GM12878 (cell line): ENCODE measurements around the gene TPPP. TPM values are rescaled to one million over a fixed set of nuclear protein-coding genes. Genes with fewer than 3 reads are reported as not detected.
"Not testable (repeated sequence)": the region's sequence is repeated elsewhere in the genome, so short reads cannot be mapped to it uniquely, and the experiment has no call there.

Experiments
- ATAC-seq: fragments of 200-7000 bp; cut with Tn5 transposase; 3 replicates; pipeline ENCODE4 v1.9.1; 2020; ENCODE audit warnings: mild to moderate bottlenecking, moderate library complexity
- BruUV-seq: library from RNA; stranded (reverse); fragments of 400-500 nt; replicated peaks from 2 replicates; lab custom pipeline; 2021; lab: Mats Ljungman, UMichigan
- CTCF ChIA-PET: fragments of 300-600 bp; sonication (Branson Sonifier 250); formaldehyde crosslinking; extraction: SDS; loops from one replicate; lab custom pipeline; 2021; ENCODE audit warnings: inconsistent platforms; lab: Yijun Ruan, JAX
- POLR2A ChIA-PET: fragments of 350-600 bp; formaldehyde crosslinking; extraction: SDS; loops from one replicate; lab custom pipeline; 2021; ENCODE audit warnings: inconsistent platforms; lab: Charles Lee
- RAD21 ChIA-PET: fragments of 300-600 bp; sonication (Branson Sonifier 250); formaldehyde crosslinking; loops from one replicate; lab custom pipeline; 2023; ENCODE audit warnings: antibody characterized with exemption; ENCODE audit not compliant: unreplicated experiment; lab: Charles Lee
- SMC1A ChIA-PET: fragments of 300-600 bp; sonication (Branson Sonifier 250); formaldehyde crosslinking; loops from one replicate; lab custom pipeline; 2023; ENCODE audit not compliant: unreplicated experiment, uncharacterized antibody; lab: Charles Lee
- DNase-seq: peaks from one replicate; pipeline ENCODE4 v3.0.0-alpha.2; 2011; ENCODE audit warnings: low read depth, low spot score
- FAIRE-seq: peaks from 3 replicates; lab custom pipeline; 2011; peaks lifted over from hg19 to GRCh38; lab: Jason Lieb, UNC
- H2AFZ ChIP-seq: 2 replicates; pipeline ENCODE4 v1.6.0; 2011; ENCODE audit warnings: low read depth, low read length, control low read depth; ENCODE audit not compliant: control insufficient read depth
- H3K27ac ChIP-seq: 2 replicates; pipeline ENCODE4 v1.5.1; 2011; ENCODE audit warnings: control low read depth; ENCODE audit not compliant: control insufficient read depth, insufficient read depth
- H3K27me3 ChIP-seq, 2 experiments: replicated peaks in 1 of 2; 2 replicates each; pipeline versions ENCODE4 v1.6.0 to v1.6.1; 2011; ENCODE audit warnings: low read length in 1 of 2; ENCODE audit not compliant: control insufficient read depth in 2 of 2, insufficient read depth in 2 of 2
- H3K36me3 ChIP-seq, 2 experiments: 2 replicates each; pipeline ENCODE4 v1.5.1; 2011; ENCODE audit warnings: low read length in 1 of 2; ENCODE audit not compliant: control insufficient read depth in 2 of 2, insufficient read depth in 2 of 2
- H3K4me1 ChIP-seq: 2 replicates; pipeline ENCODE4 v1.6.1; 2011; ENCODE audit warnings: mild to moderate bottlenecking, low read length, moderate library complexity, mixed read lengths; ENCODE audit not compliant: control insufficient read depth, insufficient read depth
- H3K4me2 ChIP-seq: 2 replicates; pipeline ENCODE4 v1.6.0; 2011; ENCODE audit warnings: control low read depth; ENCODE audit not compliant: control insufficient read depth, insufficient read depth
- H3K4me3 ChIP-seq: fragments of 200-600 bp; sonication (generic); 2 replicates; pipeline ENCODE4 v1.5.1; 2016
- H3K79me2 ChIP-seq: 2 replicates; pipeline ENCODE4 v1.6.0; 2011; ENCODE audit warnings: low read length; ENCODE audit not compliant: control insufficient read depth, insufficient read depth
- H3K9ac ChIP-seq: 2 replicates; pipeline ENCODE4 v1.8.0; 2011; ENCODE audit warnings: low read length, control low read depth, mixed read lengths; ENCODE audit not compliant: control insufficient read depth, insufficient read depth
- H3K9me3 ChIP-seq: replicated peaks from 3 replicates; pipeline ENCODE4 v1.5.1; 2011; ENCODE audit warnings: mild to moderate bottlenecking, low read length; ENCODE audit not compliant: control insufficient read depth, insufficient read depth
- H4K20me1 ChIP-seq: 2 replicates; pipeline ENCODE4 v1.6.0; 2011; ENCODE audit not compliant: control insufficient read depth, insufficient read depth
- ASH2L ChIP-seq: fragments of 300-600, 200-600 bp; sonication (generic); IDR thresholded peaks from 2 replicates; pipeline ENCODE4 v1.6.1; 2017; ENCODE audit warnings: low read depth, mild to moderate bottlenecking, borderline replicate concordance
- BMI1 ChIP-seq: fragments of 450-650 bp; IDR thresholded peaks from 2 replicates; pipeline ENCODE4 v1.6.1; 2016; ENCODE audit warnings: mild to moderate bottlenecking, moderate library complexity, borderline replicate concordance
- HDAC6 ChIP-seq: fragments of 200-600 bp; sonication (generic); IDR thresholded peaks from one replicate; pipeline ENCODE4 v1.8.0; 2017; ENCODE audit warnings: antibody characterized with exemption; ENCODE audit not compliant: unreplicated experiment
- JUND ChIP-seq: IDR thresholded peaks from 2 replicates; pipeline ENCODE4 v1.6.1; 2012; ENCODE audit warnings: low read depth, mild to moderate bottlenecking, low read length, improper control_type of control experiment, moderate library complexity
- SMAD1 ChIP-seq: fragments of 450-650 bp; IDR thresholded peaks from 2 replicates; pipeline ENCODE4 v1.6.1; 2018; ENCODE audit warnings: mild to moderate bottlenecking, low read depth; ENCODE audit not compliant: partially characterized antibody
- SUPT20H ChIP-seq: IDR thresholded peaks from 2 replicates; pipeline ENCODE4 v1.6.1; 2011; ENCODE audit warnings: low read depth, mild to moderate bottlenecking, low read length, moderate library complexity, borderline replicate concordance; ENCODE audit not compliant: control insufficient read depth
- TCF3 ChIP-seq: IDR thresholded peaks from 2 replicates; pipeline ENCODE4 v1.6.1; 2012; ENCODE audit warnings: low read depth, mild to moderate bottlenecking, low read length, borderline replicate concordance; ENCODE audit not compliant: insufficient read depth
- ZNF384 ChIP-seq: IDR thresholded peaks from 2 replicates; pipeline ENCODE4 v1.6.1; 2012; ENCODE audit warnings: low read depth, mild to moderate bottlenecking, low read length, improper control_type of control experiment, borderline replicate concordance
- WGBS: methylation state at CpG from one replicate; pipeline ENCODE4 v1.1.6; 2016; ENCODE audit warnings: low lambda C conversion rate; ENCODE audit not compliant: insufficient replicate concordance, insufficient coverage; ENCODE audit errors: missing lambda C conversion rate; 5-methylcytosine and 5-hydroxymethylcytosine counted together
- in situ Hi-C: fragments of 300-500 bp; cut with MboI; formaldehyde crosslinking; loops from 9 replicates; pipeline ENCODE4 v1.14.3; 2018; ENCODE audit warnings: mixed read lengths
- intact Hi-C: fragments of 100-400 bp; cut with micrococcal nuclease; formaldehyde crosslinking; loops from one replicate; pipeline ENCODE4 v1.14.2; 2022; ENCODE audit not compliant: unreplicated experiment
- polyA plus RNA-seq, 11 experiments: library from polyadenylated mRNA; depleted of rRNA in 4 of 11; unstranded in 6 of 11; stranded (reverse) in 5 of 11; fragments of >200 nt; fragmentation: Nextera tagmentation in 4 of 11; fragmentation: Illumina TruSeq in 1 of 11; extraction: Ambion mirVana in 4 of 11; extraction: Trizol in 1 of 11; gene quantifications; 1 replicate in 1 of 11; 2 replicates in 10 of 11; pipeline versions ENCODE4 v1.2.1 to v1.2.3, GENCODE V29; 2011 to 2016; ENCODE audit warnings: inconsistent platforms in 2 of 11, missing spikeins in 2 of 11, low read depth in 1 of 11
- total RNA-seq, 4 experiments: library from RNA; depleted of rRNA in 3 of 4; stranded (reverse); fragments of >200 nt in 3 of 4; fragmentation: Illumina TruSeq in 1 of 4; extraction: Trizol in 1 of 4; gene quantifications; 2 replicates each; pipeline versions ENCODE4 v1.2.1 to v1.2.3, GENCODE V29; 2013 to 2021
- TF ChIP-seq, protein P1 (sequence below), 3 experiments: IDR thresholded peaks in 2 of 3; conservative IDR thresholded peaks in 1 of 3; 2 replicates each; pipeline ENCODE4 v1.5.1; 2011; ENCODE audit warnings: low read depth in 3 of 3, low read length in 3 of 3, mild to moderate bottlenecking in 3 of 3, control low read depth in 2 of 3, moderate library complexity in 2 of 3, inconsistent platforms in 1 of 3, mixed read lengths in 1 of 3; ENCODE audit not compliant: control insufficient read depth in 2 of 3, insufficient read depth in 1 of 3; ENCODE audit errors: extremely low read depth in 1 of 3

Gene TPPP
- total and polyA plus RNA-seq, 10 of the 15 experiments (the other 5 are each of a cell fraction or from before 2014, with no cell fraction given): under 0.01 to 0.24 (median 0.04) TPM; not detected in 4

DNA sequence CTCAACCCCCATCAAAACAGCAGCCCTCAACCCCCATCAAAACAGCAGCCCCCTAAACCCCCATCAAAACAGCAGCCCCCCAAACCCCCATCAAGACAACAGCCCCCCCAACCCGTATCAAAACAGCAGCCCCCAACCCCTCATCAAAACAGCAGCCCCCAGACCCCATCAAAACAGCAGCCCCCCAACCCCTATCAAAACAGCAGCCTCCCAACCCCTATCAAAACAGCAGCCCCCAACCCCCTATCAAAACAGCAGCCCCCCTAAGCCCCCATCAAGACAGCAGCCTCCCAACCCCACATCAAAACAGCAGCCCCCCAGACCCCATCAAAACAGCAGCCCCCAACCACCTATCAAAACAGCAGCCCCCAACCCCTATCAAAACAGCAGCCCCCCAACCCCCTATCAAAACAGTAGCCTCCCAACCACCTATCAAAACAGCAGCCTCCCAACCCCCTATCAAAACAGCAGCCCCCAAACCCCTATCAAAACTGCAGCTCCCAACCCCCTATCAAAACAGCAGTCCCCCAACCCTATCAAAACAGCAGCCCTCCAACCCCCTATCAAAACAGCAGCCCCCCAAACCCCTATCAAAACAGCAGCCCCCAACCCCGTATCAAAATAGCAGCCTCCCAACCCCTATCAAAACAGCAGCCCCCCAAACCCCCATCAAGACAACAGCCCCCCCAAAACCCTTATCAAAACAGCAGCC, 1.2 kb downstream of the TPPP start:
- no peaks in the 10 kb centered on the region for H3K4me1 ChIP-seq
- no peak overlapping the region for H3K4me2 ChIP-seq
- ChIA-PET CTCF (no interaction called here), POLR2A (no interaction called here), SMC1A (no interaction called here), RAD21 (no interaction called here)
- in situ Hi-C loops (no loop called here), intact Hi-C loops (loop anchor here (5.0 kb wide), 1 partner anchor 90 kb away; the partner anchor contains the start of gene ZDHHC11B)
- no TSS peak for BruUV-seq
- 0% methylated on average over 1 of the region's 2 CpGs for WGBS
- no peak for FAIRE-seq
- no peaks in the 10 kb centered on the region for H3K27me3 ChIP-seq
- H3K4me3 ChIP-seq: no peak overlapping the region
- TF ChIP-seq SMAD1 (no peak), TCF3 (no peak), ASH2L (no peak), SUPT20H (no peak), JUND (no peak), ZNF384 (no peak), BMI1 (no peak), HDAC6 (no peak)
- TF ChIP-seq, protein P1, sequence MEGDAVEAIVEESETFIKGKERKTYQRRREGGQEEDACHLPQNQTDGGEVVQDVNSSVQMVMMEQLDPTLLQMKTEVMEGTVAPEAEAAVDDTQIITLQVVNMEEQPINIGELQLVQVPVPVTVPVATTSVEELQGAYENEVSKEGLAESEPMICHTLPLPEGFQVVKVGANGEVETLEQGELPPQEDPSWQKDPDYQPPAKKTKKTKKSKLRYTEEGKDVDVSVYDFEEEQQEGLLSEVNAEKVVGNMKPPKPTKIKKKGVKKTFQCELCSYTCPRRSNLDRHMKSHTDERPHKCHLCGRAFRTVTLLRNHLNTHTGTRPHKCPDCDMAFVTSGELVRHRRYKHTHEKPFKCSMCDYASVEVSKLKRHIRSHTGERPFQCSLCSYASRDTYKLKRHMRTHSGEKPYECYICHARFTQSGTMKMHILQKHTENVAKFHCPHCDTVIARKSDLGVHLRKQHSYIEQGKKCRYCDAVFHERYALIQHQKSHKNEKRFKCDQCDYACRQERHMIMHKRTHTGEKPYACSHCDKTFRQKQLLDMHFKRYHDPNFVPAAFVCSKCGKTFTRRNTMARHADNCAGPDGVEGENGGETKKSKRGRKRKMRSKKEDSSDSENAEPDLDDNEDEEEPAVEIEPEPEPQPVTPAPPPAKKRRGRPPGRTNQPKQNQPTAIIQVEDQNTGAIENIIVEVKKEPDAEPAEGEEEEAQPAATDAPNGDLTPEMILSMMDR (IDR thresholded peaks at IDR 0.05 in 2 of 3, conservative IDR thresholded peaks at IDR 0.05 in 1 of 3; ENCODE audit: control insufficient read depth in 2 of 3, extremely low read depth in 1 of 3, insufficient read depth in 1 of 3, low read depth in 3 of 3, low read length in 3 of 3): no peak
- H3K27ac ChIP-seq: no peak overlapping the region
- H4K20me1 ChIP-seq: no peaks in the 10 kb centered on the region
- no peaks in the 10 kb centered on the region for H3K79me2 ChIP-seq
- no peak for DNase-seq
- H2AFZ ChIP-seq: no peak overlapping the region
- no peaks in the 10 kb centered on the region for H3K36me3 ChIP-seq
- ATAC-seq: no peak
- no peaks in the 10 kb centered on the region for H3K9me3 ChIP-seq
- no peak overlapping the region for H3K9ac ChIP-seq

DNA sequence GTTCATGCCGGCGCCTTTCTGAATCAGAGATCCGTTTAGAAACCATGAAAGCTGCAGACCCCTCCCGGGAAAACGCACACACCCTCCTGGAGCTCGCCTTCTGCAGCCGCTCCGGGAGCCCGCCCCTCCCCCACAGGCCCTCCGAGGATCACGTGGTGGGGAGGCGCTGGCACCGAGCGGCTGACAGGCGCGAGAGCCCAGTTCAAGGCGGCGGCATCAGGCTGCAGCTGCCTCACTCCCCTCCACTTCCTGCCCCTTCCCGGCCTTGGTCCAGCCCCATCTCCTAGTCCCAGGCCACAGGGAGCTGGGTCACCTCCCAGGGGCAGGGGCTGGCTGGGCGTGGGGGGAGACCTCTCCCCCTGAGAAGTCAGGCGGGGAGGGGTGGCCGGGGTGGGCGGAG, 2.1 kb downstream of the TPPP start:
- H3K4me2 ChIP-seq, BruUV-seq, DNase-seq, H3K9ac ChIP-seq, RAD21 ChIA-PET, H3K9me3 ChIP-seq, H3K4me1 ChIP-seq, in situ Hi-C loops, POLR2A ChIA-PET, H3K27ac ChIP-seq, H3K36me3 ChIP-seq, FAIRE-seq, H3K79me2 ChIP-seq, H3K4me3 ChIP-seq, ATAC-seq, H3K27me3 ChIP-seq, SMC1A ChIA-PET, CTCF ChIA-PET, H4K20me1 ChIP-seq, H2AFZ ChIP-seq: not testable (repeated sequence)
- no CpG with 5 or more reads among the region's 23 CpGs for WGBS
- intact Hi-C loops: loop anchor here (5.0 kb wide), 1 partner anchor 91 kb away; the partner anchor contains the start of gene ZDHHC11B
